AG10803 (cell line): ENCODE results near the gene DPP6.

Experiments
- DNase-seq: peaks from one replicate; pipeline ENCODE4 v3.0.0; 2010; ENCODE audit warnings: low read depth
- H3K4me3 ChIP-seq: 2 replicates; pipeline ENCODE4 v1.5.1; 2011; ENCODE audit warnings: mild to moderate bottlenecking, low read length, control low read depth
- TF ChIP-seq, protein P1 (sequence below): conservative IDR thresholded peaks from 2 replicates; pipeline ENCODE4 v1.5.1; 2011; ENCODE audit warnings: mild to moderate bottlenecking, low read length, control low read depth, inconsistent platforms

Gene DPP6

DNA sequence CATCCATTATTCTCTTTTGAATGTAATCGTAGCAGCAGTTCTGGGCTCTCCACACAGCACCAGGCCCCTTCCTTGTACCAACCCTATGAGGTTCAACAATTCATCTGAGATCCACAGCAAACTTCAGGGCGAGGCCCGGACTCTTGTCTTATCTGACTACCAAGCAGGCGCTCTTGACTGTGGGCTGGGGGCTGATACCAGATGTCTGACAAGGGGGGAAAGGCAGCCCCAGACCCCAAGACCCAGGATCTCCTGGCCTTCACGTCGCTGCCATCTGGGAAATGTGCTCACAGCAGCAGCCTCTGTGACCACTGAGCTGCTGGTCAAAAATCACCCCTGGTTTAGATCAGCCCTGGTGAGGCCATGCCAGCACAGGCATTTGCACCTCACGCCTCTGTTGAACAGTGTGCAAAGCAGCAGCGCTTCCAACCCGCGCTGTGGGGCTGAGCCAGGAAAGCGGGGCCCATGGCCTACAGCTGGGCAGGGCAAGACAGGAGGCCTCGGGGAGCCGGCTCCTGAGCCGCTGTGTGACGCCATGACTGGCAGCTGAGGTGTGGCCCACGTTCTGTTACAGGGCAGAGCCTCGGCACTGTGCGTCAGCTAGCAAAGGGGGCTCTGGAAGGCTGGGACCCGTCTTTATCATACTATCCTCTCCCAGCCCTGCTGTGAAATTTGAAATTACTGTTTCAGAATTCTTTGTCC is 806.8 kb downstream of the DPP6 start:
- TF ChIP-seq, protein P1, sequence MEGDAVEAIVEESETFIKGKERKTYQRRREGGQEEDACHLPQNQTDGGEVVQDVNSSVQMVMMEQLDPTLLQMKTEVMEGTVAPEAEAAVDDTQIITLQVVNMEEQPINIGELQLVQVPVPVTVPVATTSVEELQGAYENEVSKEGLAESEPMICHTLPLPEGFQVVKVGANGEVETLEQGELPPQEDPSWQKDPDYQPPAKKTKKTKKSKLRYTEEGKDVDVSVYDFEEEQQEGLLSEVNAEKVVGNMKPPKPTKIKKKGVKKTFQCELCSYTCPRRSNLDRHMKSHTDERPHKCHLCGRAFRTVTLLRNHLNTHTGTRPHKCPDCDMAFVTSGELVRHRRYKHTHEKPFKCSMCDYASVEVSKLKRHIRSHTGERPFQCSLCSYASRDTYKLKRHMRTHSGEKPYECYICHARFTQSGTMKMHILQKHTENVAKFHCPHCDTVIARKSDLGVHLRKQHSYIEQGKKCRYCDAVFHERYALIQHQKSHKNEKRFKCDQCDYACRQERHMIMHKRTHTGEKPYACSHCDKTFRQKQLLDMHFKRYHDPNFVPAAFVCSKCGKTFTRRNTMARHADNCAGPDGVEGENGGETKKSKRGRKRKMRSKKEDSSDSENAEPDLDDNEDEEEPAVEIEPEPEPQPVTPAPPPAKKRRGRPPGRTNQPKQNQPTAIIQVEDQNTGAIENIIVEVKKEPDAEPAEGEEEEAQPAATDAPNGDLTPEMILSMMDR, result no peak
- DNase-seq, result no peak
- no peak overlapping the region for H3K4me3 ChIP-seq

DNA sequence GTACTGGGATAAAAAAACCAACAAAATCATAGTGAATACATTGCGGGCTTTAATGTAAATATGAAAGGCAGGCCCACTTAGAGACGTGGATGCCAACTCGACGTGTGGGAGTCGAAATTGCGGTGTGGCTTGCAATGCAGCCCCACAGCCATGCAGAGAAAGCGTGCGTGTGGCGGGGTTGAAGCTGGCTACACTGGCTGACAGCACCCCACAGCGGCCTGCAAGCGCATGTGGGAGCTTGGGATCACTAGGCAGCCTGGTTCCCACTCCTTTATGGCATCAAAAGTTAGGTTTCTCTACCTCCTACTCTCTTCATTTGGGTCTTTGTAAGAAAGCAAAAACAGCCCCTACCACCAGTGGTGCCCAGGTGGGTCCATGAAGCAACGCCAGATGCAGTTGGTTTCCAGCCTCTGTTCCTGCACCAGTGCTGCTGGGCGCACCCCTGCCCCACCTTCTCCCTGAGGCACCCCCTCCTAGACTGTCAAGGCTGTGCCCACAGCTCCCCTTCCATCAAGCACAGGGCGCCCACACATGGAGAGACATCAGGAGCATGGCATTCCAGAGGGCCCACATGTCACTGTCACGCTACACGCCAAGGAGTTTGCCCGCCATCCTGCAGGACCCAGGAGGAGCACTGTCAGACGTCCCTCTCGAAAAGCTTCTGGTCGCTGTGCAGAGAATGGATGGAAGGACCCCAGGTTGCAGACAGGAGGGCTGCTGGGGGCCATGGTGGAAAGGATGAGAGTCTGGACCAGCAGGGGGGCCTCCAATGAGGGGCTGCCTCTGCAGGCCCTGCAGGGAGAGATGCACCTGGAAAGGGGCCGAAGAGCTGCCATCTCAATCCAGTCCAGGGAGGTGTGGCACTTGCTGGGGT is 807.8 kb downstream of the DPP6 start:
- TF ChIP-seq, protein P1, result no peak
- no peak overlapping the region for H3K4me3 ChIP-seq
- DNase-seq, result no peak

DNA sequence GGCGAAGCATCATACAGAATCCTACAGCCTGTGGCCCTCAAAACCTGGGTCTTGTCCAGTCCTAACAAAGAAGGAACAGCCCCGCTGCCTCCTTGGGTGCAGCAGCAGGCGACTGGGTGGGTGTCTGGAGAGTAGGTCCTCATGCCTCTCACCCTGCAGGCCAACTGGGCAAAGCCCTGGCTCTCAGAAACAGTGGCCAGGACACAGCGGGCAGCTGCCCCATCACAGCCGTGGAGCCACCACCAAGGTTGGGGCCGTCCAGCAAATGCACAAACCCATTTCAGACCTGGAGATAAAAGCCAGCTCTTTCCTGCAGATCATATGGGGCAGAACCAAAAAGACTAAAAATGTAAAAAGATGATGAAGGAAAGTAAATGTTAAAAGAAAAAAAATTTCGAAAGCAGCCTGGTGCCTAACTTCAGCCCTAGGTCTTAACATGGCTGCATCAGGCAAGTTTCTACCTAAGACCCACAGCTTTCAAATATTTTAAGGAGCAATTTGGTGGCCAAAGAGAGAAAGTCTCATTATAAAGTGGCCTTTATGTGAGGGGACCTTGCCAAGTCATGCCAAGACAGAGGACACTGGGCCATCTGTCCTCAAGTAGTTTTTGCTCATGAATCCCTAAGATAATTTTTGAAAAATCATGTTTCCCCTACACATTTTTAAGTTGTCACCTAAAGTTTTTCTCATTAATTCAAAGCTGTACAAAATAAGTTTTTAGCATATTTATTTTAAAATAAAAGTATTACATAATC is 808.6 kb downstream of the DPP6 start:
- no peak overlapping the region for H3K4me3 ChIP-seq
- TF ChIP-seq, protein P1, result no peak
- no peak for DNase-seq

DNA sequence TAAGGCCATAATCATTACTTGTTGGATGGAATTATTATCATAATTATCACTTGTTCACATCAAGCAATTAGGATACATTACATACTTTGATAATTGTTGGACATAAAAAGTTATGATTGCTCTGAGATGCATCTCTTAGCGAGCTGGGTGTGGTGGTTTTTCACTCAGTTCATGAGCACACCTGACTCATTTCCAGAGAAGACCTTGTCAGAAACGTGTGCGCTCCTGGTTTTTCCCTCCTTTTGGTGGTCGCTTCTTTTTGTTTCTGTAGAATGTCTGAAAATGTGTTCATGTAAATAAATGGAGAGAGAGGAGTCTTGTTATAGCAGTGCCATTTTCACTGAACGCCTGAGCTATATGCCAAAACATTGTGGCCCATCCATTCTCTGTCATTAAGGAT is 809.4 kb downstream of the DPP6 start:
- TF ChIP-seq, protein P1, result no peak
- DNase-seq, result no peak
- no peak overlapping the region for H3K4me3 ChIP-seq

DNA sequence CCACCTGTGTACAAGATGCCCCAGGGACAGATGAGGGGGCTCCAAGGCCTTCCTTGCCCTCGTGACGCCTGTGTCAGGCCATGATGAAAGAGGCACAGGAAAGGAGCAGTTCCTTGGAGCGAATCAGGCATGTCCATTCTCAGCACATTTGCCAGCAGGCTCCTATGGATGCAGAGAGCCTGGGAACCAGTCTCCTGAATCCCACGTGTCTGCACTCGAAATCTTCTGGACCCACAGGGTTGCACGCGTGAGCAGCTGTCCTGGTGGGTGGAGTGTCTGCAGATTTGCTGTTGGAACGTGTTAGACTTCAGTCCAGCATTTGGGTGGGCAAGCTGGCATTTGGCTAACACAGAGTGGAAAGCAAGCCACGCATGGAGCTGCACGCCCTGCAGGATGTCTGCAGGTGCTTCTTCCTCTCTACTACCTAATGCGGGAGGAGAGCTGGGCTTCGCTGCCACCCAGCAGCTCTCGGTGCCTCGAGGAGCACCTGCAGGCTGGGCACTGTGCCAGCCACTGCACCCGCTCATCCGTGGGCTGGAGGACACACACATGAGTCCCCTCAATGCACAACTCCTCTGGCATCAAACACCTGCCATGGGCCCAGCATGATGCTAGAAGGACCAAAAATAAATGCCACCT is 810.1 kb downstream of the DPP6 start:
- no peak for DNase-seq
- TF ChIP-seq, protein P1, result no peak
- no peak overlapping the region for H3K4me3 ChIP-seq

DNA sequence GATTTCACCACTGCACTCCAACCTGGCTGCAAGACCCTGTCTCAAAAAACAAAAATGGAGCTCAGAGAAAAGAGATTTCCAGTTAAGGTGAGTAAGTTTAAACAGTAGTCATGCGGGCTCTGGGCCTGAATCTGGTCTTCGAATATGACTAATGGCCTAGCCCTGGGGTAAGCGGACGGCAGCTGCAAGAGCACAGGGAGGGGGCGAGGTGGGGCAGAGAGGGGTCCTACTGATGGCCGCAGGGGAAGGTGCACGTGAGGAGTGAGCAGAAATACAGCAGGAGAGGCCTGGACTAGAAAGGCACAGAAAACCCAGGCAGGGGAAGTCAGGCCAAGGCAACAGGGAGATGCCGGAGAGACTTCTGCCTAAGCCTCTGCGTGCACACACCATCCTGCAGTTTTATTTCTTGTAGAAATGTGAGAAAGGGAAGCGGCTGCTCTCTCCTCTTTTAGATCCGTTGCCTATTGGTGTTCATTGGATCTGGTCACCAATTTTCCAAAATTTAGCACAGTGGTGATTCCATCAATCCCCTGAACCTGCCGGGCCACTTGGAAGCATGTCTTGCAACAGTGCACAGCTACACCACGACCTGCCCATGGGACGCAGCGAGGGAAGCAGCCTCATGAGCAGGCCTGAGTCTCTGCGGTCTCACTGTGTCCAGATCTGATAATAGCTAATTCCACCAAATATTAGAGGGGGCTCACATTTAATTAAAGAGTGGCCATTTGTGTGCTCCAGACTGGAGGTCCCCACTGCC is 811.7 kb downstream of the DPP6 start:
- no peak overlapping the region for H3K4me3 ChIP-seq
- TF ChIP-seq, protein P1, result no peak
- DNase-seq, result no peak
